HG03565 (cell line): ENCODE measurements around the gene RGS12.

ENCODE experiments used
- ATAC-seq: cut with Tn5 transposase; IDR thresholded peaks from one replicate; pipeline ENCODE4 v1.9.1; 2021; ENCODE audit warnings: mild to moderate bottlenecking, moderate library complexity; ENCODE audit not compliant: unreplicated experiment

Gene RGS12

DNA sequence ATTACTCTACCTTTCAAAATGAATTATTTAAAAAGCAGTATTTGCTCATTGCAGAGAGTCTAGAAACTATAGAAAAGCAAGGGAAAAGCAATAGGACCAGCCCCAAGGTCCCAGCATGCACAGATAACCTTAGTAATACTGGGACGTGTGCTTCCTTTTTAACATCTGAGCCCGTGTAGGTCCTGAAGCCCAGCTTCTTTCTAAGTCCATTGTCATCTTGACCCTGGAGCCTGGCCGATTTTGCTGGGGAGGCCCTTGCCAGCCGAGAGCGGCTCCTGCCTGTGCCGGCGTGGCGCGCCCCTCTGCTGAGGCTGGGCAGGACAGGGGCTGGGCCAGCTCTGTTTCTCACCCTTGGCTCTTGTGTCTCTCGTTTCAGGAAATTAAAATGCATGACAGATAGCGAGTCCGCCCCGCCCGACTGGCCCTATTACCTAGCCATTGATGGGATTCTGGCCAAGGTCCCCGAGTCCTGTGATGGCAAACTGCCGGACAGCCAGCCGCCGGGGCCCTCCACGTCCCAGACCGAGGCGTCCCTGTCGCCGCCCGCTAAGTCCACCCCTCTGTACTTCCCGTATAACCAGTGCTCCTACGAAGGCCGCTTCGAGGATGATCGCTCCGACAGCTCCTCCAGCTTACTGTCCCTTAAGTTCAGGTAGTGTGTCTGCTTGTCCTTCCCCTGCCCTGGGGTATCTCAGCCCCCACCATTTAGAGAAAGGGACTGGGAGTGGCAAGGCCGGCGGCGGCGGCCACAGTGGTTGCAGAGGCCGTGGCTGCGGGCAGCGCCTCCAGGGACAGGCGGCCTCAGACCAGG lies 39.8 kb upstream of the RGS12 start:
- ATAC-seq = no peak

DNA sequence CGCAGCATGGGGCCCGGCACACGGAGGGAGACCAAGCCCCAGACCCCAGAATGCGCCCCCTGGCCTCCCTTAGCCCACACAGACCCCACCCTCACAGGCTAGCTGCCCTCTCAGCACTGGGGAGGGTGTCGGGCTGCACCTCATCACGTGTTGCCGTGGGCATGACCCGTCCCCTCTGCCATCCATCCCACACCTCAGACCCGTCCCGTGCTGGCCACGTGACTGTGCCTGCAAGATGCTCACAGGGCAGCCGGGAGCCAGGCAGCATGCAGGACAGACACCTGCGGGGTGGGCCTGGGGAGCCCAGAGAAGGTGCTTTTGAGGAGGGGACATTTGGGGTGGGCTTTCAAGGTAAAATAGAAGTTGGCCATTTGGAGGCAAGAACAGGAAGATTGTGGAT lies 39.0 kb upstream of the RGS12 start:
- no peak for ATAC-seq

DNA sequence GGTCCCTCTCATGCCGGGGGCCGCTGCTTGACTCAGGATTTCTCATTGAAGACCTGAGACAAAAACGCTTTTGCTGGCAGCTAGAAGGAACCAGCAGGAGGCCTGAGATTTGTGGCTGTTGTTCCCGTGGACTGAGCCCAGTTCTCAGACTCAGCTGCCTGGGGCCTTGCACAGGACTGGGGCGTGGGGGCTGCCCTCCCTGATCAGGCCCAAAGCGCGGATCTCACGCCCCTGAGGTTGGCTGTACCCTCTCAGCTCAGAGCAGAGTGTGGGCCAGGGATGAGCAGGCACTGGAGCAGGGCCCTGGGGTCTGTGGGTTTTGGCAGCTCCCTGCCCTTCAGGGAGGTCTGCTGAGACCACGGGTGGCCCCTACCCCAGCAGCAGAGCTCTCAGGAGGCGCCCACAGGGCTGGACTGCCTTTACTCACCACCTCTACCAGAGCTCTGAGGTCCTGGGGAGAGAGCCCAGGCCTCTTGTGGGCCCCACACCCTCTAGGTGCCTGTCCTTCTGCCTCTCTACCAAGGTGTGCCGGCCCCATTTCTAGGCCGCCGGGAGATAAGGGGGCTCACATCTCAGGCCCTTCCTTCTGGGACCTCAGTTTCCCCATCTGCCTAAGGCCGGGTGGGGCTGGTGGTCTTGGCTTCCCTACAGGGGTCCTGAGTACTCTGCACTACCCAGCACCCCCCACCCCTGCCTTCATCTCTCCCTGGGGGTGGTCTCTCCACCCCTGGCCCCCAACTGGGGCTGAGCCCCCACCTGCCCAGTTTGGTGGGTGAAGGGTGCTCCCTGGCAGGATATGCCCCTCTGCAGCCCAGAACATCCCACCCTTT lies 38.3 kb upstream of the RGS12 start:
- ATAC-seq = no peak

DNA sequence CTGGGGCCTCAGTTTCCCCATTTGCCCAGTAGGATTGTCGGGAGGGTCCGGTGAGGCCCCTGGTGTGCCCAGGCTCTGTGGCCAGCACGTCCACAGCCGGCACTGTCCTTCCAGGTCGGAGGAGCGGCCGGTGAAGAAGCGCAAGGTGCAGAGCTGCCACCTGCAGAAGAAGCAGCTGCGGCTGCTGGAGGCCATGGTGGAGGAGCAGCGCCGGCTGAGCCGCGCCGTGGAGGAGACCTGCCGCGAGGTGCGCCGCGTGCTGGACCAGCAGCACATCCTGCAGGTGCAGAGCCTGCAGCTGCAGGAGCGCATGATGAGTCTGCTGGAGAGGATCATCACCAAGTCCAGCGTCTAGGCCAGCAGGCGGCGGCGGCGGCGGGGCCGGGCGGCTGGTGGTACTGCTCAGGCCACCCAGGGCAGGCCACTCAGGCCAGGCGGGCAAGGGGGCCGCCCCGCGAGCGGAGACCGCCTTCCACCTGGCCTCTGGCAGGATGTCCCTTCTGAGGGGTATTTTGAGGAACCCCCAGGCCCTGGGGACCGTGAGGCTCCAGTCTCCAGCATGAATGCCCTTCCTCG lies 37.1 kb upstream of the RGS12 start:
- no peak for ATAC-seq

DNA sequence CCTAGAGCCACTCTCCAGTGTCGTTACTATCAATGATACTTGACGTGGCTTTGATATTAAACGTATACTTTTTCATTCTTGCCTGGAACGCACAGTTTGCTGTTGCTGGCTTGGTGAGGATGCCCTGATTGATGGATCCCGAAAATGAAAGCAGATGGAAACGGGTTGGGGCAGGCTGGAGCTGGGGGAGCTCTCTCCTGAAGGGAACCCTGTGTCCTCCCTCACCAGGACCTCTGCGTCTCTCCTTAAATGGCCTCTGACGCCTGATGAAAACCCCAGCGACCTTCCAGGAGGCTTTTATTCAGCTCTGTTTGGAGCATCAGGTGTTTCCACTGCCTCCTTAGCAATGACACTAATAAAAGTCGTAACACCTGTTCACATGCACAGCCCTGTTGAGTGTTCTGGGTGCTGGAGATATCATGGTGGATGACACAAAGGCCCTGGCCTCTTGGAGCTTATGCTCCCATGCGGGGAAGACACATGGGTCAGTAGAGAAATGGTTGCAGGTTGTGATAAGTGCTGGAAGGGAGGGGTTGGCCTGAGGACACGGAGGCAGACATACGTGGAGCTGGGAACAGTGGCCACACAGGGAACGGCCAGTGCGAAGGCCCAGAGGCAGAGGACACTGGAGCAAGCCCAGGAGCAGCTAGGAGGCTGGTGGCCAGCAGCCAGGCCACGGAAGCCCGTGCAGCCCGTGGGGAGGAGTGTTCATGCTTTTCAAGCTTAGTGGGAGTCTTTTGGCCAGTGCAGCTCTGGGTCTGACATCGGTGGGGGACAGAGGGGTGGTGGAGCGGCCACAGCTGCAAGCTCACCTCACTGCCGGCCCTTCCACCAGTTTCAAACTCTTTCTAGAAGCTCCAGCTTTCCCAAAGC lies 36.4 kb upstream of the RGS12 start:
- ATAC-seq = no peak

DNA sequence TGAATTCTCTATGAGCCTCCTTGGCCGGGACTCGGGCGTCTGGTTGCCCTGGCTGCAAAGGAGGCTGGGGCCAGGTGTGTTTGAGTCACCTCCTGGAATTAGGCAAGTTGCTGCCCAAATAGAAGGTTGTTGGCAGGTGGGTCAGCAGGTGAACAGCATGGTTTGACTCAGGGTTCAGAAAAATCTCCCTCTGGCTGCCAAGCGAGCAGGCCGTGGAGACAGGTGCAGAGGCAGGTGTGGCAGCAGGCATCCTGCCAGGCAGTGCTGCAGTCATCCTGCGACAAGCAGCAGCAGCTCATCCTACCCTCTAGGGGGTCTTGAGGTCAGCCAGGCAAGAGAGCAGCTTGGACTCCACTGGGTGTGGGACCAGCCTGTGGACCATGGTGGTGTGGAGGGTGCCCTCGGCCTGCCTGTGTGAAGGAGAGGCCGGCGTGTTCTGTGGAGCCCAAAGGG lies 35.7 kb upstream of the RGS12 start:
- ATAC-seq = no peak

DNA sequence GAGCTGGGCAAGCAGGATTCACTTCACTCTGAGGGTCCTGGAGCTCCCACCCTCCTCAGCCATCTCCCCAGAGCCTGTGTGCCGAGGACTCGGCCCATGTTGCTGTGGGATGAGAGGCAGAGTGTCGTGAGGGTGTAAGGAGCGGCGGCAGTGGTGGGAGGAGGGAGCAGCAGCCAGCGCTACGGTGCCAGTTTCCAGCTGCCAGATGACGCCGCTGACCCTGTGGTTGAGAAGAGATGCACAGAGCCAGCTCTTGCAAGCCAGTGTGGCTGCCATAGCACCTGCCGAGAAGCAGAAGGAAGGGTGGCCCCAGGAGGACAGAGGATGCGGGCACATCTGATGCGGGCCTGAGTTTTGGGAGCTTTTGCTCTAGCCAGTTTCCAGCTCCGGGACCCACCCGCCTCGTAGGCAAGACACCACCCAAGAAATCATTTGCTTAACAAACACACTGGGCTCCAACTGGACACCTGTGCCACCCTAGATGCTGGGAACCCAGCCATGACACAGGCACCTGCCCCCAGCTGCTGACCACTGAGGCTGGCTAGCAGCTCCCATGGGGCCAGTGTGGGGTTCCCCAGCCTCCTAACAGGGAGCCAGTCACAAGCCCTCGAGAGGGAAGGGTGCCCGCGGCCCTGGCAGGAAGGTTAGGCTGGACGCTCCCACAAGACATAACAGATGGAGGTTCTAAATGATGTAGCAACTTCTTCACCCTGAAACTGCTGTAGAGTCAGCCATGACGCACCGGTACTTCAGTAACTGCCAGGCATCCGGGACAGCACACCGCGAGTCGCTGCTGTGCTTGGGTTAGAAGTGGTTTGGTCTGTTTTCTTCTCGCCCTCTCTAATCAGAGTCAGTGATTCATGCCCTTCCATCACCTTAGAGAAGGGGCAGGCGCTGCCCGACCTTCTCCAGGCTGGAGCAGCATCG lies 35.0 kb upstream of the RGS12 start:
- no peak for ATAC-seq

DNA sequence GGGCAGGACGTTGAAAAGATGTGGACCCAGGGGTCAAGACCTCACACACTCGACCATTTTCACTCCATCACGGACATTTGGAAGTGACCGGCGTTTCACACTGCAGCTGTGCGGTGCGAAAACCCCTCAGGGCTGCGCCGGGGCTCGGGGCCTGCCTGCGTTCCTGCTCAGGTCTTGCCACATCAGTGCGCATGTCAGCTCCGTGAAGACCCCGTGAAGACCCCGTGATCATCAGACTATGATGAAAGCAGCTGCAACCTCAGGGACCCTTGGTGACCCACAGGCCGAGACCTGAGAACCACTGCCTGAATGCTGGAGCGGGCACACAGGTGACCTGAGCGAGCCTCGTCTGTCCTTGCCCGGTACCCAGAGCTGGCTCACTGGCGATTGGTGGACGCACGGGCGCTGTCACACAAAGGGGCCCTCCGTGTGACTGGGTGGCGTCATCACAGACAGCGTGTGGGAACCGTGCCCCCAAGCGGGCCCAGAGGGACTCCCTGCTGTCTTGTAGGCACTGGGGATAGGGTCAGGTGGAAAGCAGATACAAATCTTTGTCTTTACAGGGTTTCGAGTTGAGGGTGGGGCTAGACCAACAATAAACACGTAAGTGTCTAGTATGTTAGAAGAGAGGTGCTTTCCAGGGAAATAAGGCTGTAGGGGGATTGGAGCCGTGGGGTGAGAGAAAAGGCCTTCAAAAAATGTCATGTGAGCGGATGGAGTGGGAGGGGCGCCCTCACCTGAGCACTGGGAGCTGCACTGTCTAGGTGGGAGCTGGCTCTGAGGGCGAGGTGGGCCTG lies 31.2 kb upstream of the RGS12 start:
- ATAC-seq = no peak

DNA sequence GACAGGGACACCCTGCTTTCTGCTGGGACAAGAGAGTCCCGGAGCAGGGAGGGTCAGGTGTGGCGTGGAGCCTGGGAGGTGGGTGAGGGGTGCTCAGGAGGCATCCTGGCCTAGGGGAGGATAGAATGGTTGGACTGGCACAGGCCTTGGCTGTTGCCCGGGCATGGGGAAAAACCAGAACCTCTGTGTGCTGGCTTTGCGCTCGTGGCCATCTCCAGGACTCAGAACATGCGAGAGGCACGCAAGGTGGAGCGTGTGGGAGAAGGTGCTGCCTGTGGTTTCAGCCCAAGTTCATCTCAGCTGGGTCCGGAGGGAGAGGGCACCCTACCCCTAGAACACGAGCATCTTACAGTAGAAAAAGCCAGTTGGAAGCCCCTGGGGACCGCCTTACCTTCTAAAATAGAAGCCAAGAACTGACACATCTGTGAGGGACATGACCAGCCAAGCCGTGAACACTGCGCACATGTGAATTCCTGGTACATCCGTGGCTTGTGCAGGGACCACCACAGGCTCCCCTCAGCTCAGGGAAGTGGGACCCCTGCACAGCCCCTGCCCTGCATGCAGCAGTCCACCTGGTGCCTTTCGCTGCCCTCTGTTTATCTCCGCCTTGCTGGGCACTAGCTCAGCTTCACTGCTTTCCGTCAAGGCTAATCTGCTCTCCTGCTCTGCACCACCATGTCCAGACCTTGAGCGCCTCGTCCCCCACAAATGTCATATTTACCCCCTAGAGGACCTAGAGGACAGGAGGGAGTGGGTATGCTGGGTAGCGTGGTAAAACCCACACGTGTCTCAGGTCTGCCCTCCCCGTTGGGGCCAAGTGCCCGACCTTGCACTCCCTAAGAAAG lies 30.4 kb upstream of the RGS12 start:
- no peak for ATAC-seq

DNA sequence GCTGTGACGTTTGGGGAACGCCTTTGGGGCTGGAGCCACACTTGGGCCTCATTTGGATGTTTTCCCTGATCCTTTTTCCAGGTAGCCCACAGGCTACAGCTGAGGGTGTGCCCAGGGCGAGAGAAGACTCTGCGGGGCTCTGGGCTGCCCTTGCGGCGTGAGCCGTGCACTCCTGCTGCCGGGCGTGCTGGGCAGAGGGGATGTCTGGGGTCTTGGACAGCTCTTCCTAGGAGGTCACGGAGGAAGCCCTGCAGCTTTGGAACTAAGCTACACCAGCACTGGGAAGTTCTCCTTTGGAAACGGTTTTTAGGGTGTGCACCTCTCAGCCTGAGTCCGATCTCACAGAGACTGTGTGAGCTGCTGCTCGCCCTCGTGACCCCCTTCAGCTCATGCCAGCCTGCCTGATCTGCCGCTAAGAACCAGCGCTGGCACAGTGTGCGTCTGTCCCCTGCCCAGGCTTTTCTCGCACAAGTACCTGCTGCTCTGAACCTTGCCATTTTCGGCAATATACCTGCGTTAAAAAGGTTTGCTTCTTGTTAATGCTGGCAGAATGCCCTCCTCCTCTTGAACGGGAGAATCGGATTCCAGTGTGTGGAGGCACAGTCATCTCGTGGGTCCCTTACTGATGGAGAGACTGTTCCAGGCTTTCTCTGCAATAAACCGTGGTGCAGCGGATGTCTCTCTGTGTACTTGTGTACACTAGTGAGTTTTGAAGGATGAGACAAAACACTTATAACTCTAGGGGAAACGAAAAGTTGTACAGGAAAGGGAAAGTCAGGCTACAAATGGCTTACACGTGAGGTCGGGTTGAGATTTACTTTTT lies 29.6 kb upstream of the RGS12 start:
- ATAC-seq = no peak

DNA sequence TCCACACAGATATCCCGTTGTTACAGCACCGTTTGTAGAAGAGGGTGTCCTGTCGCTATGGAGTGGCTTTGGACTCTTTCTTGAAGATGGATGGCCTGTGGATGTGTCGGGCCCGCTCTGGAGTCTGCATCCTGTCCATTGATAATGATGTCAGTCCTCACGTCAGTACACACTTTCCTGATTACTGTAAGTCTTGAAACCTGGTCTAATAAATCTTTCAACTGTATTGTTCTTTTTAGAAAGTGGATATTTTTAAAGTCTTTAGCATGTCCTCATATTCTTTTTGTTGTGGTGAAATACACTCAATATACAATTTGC lies 29.0 kb upstream of the RGS12 start:
- ATAC-seq = no peak

DNA sequence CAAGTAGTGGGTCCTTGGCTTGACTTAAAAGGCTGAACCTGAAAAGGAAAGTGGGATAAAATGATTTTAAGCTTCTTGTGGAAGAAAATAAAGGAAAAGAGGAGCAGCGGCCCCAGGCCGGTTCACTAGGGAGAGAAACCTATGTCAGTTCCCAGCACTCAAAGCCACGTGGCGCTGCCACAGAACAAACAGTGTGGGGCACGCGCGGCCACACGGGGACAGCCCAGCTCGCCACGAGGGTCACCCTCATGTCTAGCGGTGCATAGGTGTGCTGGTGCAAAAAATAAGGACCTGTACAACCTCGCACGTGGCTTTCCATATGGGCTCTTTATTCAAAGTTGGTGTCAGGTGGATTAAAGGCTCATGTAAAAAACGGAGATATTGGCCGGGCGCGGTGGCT lies 26.7 kb upstream of the RGS12 start:
- no peak for ATAC-seq

DNA sequence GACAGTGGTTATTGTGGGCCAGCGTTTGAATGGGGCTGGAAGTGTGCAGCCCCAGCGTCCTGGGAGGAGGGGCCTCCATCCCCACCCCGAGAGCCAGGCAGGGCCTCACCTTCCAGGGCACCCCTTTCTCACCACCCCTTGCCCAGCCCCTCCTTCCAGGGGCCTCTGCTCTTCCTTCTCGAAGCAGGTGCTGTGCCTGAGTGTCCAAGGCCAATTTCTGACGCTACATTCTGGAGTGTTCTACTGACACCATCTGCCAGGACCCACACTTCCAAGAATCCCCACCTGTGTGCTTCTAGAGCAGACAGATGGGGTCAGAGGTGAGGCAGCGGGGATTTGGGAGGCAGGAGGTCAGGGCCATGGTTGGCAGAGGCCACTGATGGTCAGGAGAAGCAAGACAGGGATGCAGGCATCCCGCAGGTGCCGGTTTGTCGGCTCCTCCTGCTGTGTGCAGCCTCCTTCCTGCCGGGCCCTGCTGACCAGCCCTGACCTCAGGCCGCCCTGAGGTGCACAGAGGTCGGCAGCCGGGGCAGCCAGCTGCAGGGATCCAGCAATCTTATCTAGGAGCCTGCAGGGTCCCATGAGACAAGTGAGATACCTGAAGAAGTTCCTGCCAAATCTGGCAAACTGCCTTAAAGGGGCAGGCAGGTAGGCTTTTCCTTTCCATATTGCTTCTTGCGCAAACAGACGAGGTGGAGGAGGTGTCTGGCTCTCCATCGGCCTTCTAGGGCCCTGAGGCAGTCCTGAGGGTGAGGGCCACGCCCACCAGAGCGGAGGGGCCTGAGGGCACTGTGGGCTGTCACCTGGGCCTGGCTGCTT lies 25.0 kb upstream of the RGS12 start:
- no peak for ATAC-seq

DNA sequence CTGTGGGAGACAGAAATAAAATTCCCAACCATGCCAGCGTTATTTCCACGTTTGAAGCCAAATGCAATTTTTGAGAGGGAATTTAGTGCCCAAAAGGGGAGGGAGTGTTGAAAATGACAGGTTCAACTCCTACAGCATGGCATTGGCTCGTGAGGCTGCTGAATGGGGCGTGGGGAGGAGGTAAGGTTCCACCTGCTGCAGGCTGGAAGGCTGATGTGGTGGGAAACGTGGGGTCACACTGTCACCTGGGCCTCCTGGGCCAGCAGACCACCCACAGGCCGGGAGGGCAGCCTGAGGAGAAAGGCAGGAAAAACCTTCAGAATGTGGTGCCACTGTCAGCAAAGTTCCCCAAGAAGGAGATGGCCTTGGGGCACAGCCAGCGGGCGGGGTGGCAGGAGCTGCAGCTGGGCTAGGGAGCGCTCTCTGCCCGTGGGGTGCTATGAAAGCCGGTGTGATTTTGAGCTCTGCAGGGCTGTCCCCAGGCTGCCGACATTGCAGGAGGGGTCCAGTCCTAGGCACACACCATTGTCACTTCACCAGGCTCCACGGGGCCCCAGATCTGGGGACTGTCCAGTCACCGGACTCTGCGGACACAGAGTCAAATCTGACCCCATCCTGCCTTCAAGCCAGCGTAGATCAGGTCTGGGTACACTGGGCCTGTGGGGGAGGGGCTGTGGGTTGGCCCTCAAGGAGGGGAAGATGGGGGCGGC lies 24.3 kb upstream of the RGS12 start:
- ATAC-seq = no peak

DNA sequence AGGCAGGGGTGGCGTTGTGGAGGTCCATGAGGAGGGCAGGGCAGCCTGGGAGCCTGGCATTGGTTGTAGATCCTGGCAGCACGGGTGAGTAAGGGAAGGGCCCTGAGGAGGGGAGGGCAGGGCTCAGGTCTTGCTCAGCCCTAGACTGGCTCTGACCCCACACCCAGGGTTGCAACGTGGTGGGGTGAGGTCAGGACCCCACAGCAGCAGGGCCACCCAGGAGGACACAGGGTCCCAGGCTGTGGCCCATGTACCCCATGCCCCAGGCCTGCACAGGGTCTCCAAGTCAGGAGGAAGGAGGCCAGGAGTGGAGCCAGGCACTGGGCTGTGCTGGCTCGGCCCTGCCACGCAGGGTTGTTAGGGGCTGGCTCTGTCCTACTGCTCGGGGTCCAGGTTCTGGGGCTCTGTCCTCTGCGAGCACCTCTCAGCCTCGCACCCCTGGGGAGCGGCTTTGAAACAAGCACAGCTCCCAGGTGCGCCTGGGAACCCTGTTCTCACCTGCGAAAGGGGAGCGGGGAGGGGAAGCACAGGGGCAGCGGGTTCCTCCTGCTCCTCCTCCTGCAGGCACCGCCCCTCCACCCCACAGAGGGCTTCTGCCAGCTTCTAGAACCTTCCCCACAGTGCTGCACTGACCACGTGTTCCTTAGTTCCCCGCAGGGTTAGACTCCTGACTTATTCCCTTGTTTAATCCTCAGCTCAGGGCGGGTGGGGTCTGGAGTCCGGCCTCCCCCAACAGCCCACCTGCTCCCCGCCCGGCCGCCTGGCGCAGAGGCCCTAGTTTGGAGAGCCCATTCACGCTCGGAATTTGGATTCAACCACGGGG lies 23.5 kb upstream of the RGS12 start:
- no peak for ATAC-seq
